T-helper 17 cell (primary cell): ENCODE results near the gene GLT8D2. TPM values are rescaled to one million over a fixed set of nuclear protein-coding genes. Genes with fewer than 3 reads are reported as not detected.
A peak's percentile ranks its signal among the peaks of the same experiment; 100 is the strongest.

Source experiments
- ATAC-seq: fragments of 150-1000 bp; cut with Tn5 transposase; 2 replicates; pipeline ENCODE4 v1.10.0; 2021; ENCODE audit warnings: mild to moderate bottlenecking, moderate library complexity
- DNase-seq, 3 donors: peaks; one replicate each; pipeline versions ENCODE4 v3.0.0 to v3.0.0-alpha.2; 2020 to 2021
- H3K9me3 ChIP-seq: one replicate; pipeline ENCODE4 v1.7.0; 2013; ENCODE audit warnings: low read length, mild to moderate bottlenecking; ENCODE audit not compliant: control insufficient read depth, poor library complexity, severe bottlenecking
- H3K27ac Mint-ChIP-seq: one replicate; pipeline ENCODE4 v1.8.0; 2022; ENCODE audit warnings: mild to moderate bottlenecking, moderate library complexity, mixed read lengths
- H3K27me3 Mint-ChIP-seq: one replicate; pipeline ENCODE4 v1.8.0; 2022; ENCODE audit warnings: mixed read lengths
- H3K36me3 Mint-ChIP-seq: one replicate; pipeline ENCODE4 v1.8.0; 2022; ENCODE audit warnings: low read depth, mixed read lengths
- H3K4me1 Mint-ChIP-seq: one replicate; pipeline ENCODE4 v1.8.0; 2022; ENCODE audit warnings: mild to moderate bottlenecking, mixed read lengths
- H3K4me3 Mint-ChIP-seq: one replicate; pipeline ENCODE4 v1.8.0; 2022; ENCODE audit warnings: mild to moderate bottlenecking, moderate library complexity, mixed read lengths
- total RNA-seq, 4 donors: library from RNA in 2 of 4; stranded (reverse) in 2 of 4; gene quantifications; one replicate each; pipeline ENCODE4 v1.2.3 and lab custom pipeline; 2022 to 2026

The GLT8D2 gene
- total RNA-seq, 2 donors from 2014 or later = not detected

DNA sequence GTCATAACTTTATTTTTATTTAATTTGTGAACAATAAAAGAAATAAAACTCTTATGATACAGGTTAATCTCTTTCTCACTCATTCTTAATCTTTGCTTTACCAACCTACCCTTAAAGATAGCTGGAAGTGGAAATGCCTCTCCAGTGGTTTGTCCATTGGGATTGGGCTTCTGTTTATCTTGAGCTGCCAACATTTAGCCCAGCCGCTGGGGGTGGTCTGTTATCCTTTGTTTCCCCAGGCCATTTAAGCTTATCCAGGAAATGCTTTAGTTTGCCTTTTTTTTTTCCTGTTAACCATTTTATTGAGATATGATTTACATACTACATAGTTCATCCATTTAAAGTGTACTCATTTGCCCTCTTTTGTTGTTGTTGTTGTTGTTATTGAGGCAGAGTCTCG is 76.1 kb downstream of the GLT8D2 start:
- no peaks in the 10 kb centered on the region for H3K9me3 ChIP-seq
- H3K27ac Mint-ChIP-seq = no peak overlapping the region
- peaks cover 6% of the 10 kb centered on the region for H3K36me3 Mint-ChIP-seq
- no peak overlapping the region for H3K4me3 Mint-ChIP-seq
- no peak for ATAC-seq
- DNase-seq = no peak
- peaks cover 31% of the 10 kb centered on the region for H3K4me1 Mint-ChIP-seq
- H3K27me3 Mint-ChIP-seq = no peaks in the 10 kb centered on the region

DNA sequence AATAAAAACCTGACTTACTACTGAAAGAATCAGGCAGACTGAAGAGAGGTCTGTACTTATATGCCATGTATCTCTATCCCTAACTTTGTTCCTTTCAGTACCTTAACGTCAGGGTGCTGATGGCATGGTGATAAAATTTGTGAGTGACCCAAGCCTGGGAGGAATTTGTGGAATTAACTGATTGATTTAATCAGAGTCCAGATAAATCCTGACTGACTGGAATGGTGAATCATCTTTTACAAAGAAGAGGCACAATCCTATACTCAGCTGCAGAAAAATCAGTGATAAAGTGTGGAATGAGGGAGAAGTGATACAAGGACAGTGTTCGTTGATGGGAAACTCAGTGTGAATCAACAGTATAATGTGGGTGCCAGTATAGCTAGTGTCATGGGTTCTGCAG is 80.6 kb downstream of the GLT8D2 start:
- no peak overlapping the region for H3K4me3 Mint-ChIP-seq
- H3K27ac Mint-ChIP-seq = no peak overlapping the region
- peaks cover 7% of the 10 kb centered on the region for H3K36me3 Mint-ChIP-seq
- peaks cover 54% of the 10 kb centered on the region for H3K4me1 Mint-ChIP-seq
- ATAC-seq = no peak
- H3K9me3 ChIP-seq = no peaks in the 10 kb centered on the region
- DNase-seq = no peak
- no peaks in the 10 kb centered on the region for H3K27me3 Mint-ChIP-seq

DNA sequence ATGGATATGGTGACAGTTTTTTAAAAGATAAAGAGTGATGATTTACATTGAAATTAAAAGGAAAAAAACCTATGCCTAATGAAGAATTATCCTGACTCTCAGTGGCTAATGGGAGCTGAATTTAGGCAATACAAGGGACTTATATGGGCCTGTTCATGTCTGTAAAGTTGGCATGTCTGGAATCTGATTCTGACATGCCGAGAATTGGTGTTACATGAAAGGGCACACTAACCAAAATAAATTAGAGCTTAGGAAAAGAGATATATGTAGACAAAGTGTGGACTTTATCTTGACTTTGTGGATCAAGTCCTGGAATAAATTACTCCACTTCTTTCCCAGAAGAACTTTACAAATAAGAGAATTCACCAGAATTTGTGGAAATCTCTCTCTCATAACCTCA is 83.3 kb downstream of the GLT8D2 start:
- H3K4me1 Mint-ChIP-seq = peaks cover 45% of the 10 kb centered on the region

DNA sequence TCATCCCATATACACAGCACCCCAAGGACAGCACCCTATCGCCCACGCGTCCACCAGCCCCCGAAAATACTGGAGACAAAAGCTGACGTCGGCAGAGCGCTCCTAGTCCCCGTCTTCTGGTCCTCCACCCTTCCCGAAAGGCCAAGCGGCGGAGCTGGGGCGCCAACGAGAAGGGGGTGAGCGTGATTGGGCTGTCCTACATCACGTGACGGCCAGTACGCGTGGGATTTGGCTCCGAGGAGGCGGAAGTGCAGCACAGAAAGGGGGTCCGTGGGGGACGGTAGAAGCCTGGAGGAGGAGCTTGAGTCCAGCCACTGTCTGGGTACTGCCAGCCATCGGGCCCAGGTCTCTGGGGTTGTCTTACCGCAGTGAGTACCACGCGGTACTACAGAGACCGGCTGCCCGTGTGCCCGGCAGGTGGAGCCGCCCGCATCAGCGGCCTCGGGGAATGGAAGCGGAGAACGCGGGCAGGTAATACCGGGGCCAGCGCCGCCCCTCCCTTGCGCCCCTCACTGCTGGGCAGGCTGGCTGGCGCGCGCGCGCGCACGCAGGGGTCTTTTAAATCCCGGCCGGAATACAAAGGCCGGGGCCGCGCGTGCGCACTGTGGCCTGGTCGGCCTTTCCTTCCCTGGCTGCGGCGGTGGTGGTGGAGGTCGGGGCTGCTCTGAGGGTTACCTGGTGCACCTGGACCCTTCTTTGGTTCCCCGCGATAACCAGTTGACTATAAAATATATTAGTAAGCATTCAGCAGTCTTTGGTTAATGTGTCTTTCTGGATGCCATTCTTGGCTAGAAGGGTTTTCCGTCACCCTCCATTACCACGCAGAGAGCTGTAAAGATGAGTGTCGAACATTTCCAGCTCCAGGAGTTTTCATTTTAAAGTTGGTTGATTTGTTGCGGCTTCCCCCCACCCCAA is 84.1 kb downstream of the GLT8D2 start, which contains the start of gene TDG:
Gene TDG, plus strand, starts transcription at position 283 of the 915 bp plus-strand sequence. Its CDS starts 166 bp downstream, at position 449.
- peak; percentile 94 for ATAC-seq

More for the DNA sequence above, 83.3 kb downstream of the GLT8D2 start:
- peak overlapping the region; percentile 99 for H3K27ac Mint-ChIP-seq
- no peaks in the 10 kb centered on the region for H3K9me3 ChIP-seq
- H3K4me3 Mint-ChIP-seq = peak overlapping the region; percentile 96
- peaks cover 7% of the 10 kb centered on the region for H3K36me3 Mint-ChIP-seq
- ATAC-seq (no peak), DNase-seq (no peak)
- H3K27me3 Mint-ChIP-seq = no peaks in the 10 kb centered on the region

DNA sequence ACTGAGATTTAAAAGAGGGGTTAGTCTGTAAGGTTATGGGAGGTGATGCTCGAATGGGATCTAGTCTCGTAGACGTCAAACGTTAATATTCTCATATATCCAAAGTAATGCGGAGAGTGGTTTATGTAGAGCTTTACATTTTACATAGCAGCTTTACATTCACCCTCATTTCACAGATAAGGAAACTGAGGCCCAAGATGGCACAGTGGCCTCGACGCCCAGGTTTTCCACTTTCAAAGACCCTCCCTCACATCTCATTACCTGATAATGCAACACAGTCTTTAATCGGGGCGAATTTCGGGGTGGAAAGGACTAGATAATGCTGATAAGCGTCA is 84.8 kb downstream of the GLT8D2 start:
- ATAC-seq = no peak
- DNase-seq = no peak

More for the DNA sequence above, 84.1 kb downstream of the GLT8D2 start, which contains the start of gene TDG:
- H3K9me3 ChIP-seq = no peaks in the 10 kb centered on the region
- H3K4me1 Mint-ChIP-seq = peaks cover 40% of the 10 kb centered on the region
- H3K36me3 Mint-ChIP-seq = peaks cover 4% of the 10 kb centered on the region
- no peaks in the 10 kb centered on the region for H3K27me3 Mint-ChIP-seq
- peak within 1 kb of the TSS; percentile 99 for H3K27ac Mint-ChIP-seq
- H3K4me3 Mint-ChIP-seq = peak within 1 kb of the TSS; percentile 96
- peak; percentile 89 to 94 (median 93) for DNase-seq

DNA sequence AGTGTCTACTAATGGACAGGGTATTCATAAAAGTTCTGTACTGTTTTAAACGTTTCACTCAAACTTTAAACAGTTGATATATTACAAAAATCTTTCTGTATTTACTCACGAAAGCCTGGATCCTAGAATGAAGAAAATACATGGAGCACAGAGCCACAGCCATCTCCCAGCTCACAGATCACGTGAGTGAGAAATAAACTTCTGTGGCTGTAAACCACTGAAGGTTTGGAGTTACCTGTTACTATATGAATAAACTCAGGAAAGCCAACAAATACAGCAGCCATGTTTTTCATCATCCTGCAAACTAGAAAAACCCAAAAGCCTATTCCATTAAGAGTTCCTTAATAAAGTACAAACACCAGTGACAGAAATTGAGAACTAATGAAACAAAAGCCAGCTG is 85.2 kb downstream of the GLT8D2 start:
- no peaks in the 10 kb centered on the region for H3K9me3 ChIP-seq
- DNase-seq = no peak
- H3K4me3 Mint-ChIP-seq = peak overlapping the region; percentile 96
- no peaks in the 10 kb centered on the region for H3K27me3 Mint-ChIP-seq
- peak overlapping the region; percentile 99 for H3K27ac Mint-ChIP-seq
- H3K36me3 Mint-ChIP-seq = peaks cover 4% of the 10 kb centered on the region
- H3K4me1 Mint-ChIP-seq = peaks cover 38% of the 10 kb centered on the region
- no peak for ATAC-seq

More for the DNA sequence above, 84.8 kb downstream of the GLT8D2 start:
- Mint-ChIP-seq H3K36me3 (peaks cover 4% of the 10 kb centered on the region), H3K4me1 (peaks cover 39% of the 10 kb centered on the region), H3K27ac (peak overlapping the region; percentile 99), H3K4me3 (peak overlapping the region; percentile 96), H3K27me3 (no peaks in the 10 kb centered on the region)
- H3K9me3 ChIP-seq = no peaks in the 10 kb centered on the region

DNA sequence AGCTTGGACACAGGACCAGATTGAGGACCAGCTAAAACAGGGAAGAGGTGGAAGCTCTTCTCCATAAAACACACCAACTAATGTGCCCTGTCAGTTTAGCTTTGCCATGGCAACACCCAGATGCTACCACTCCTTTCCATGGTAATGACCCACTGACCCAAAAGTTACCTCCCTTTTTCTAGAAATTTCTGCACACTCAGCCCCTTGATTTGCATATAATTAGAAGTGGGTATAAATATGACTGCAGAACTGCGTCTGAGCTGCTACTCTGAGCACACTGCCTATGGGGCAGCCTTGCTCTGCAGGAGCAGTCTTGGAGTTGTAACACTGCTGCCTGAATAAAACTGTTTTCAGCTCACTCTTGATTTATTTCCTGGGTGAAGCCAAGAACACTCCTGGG is 87.5 kb downstream of the GLT8D2 start:
- DNase-seq = no peak
- Mint-ChIP-seq H3K27ac (no peak overlapping the region), H3K36me3 (peaks cover 4% of the 10 kb centered on the region), H3K4me3 (no peak overlapping the region), H3K4me1 (peaks cover 25% of the 10 kb centered on the region), H3K27me3 (no peaks in the 10 kb centered on the region)
- H3K9me3 ChIP-seq = no peaks in the 10 kb centered on the region
- ATAC-seq = no peak

DNA sequence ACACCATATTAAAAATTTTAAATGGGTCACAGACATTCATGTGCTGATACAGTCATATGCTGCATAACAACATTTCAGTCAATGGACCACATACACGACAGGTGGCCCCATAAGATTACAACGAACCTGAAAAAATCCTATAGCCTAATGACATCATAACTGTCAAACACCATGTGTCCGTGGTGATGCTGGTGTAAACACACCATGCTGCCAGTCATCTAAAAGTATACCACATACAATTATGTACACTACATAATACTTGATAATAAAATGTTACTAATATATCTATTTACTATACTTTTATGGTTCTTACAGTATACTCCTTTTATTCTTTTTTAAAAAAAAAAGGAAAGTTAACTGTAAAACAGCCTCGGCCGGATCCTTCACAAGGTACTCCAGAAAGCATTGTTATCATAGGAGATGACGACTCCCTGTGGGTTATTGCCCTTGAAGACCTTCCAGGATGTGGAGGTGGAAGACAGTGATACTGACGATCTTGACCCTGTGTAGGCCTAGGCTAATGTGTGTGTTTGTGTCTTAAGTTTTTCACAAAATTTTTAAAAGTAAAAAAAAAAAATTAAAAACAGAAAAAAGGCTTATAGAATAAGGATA is 89.3 kb downstream of the GLT8D2 start:
- no peaks in the 10 kb centered on the region for H3K9me3 ChIP-seq
- ATAC-seq (no peak), DNase-seq (no peak)
- Mint-ChIP-seq H3K36me3 (peaks cover 6% of the 10 kb centered on the region), H3K4me3 (no peak overlapping the region), H3K4me1 (peaks cover 27% of the 10 kb centered on the region), H3K27me3 (no peaks in the 10 kb centered on the region), H3K27ac (peak overlapping the region; percentile 60)

DNA sequence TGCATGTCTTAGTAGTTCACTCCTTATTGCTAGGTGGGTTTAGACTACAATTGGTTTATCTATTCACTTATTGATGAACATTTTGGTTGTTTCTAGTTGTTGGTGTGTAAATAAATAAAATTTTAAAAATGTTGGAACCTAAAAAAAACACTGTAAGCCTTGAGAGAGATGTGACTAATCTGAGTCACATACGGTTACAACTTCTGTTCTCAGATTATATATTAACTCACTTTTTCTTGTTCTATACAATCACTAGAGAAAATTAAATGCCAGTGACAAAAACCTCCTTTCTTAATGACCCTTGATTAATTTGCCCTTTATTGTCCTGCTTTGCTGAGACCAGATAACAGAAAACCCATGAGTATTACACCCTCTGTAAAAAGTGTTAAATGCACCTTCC is 91.4 kb downstream of the GLT8D2 start:
- DNase-seq (no peak), ATAC-seq (no peak)
- Mint-ChIP-seq H3K27ac (no peak overlapping the region), H3K4me1 (peaks cover 30% of the 10 kb centered on the region), H3K27me3 (no peaks in the 10 kb centered on the region), H3K4me3 (no peak overlapping the region), H3K36me3 (peaks cover 4% of the 10 kb centered on the region)
- no peaks in the 10 kb centered on the region for H3K9me3 ChIP-seq

DNA sequence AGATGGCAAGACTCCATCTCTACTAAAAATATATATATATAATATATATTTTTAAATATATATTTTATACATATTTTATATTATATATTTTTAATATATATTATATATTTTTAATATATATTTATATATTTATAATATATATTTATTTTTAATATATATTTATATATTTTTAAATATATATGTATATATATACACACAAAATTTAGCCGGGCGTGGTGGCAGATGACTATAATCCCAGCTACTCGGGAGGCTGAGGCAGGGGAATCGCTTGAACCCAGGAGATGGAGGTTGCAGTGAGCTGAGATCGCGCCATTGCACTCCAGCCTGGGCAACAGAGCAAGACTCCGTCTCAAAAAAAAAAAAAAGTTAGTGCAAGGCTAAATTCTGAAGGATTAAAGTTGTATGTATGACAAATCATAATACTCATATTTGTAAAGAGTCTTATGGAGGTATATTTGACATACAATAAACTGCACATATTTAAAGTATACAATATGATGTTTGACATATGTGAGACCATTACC is 92.1 kb downstream of the GLT8D2 start:
- H3K27me3 Mint-ChIP-seq = no peaks in the 10 kb centered on the region
- peak overlapping the region; percentile 97 for H3K27ac Mint-ChIP-seq
- DNase-seq (no peak), ATAC-seq (no peak)
- peaks cover 32% of the 10 kb centered on the region for H3K4me1 Mint-ChIP-seq
- H3K9me3 ChIP-seq = no peaks in the 10 kb centered on the region
- peaks cover 5% of the 10 kb centered on the region for H3K36me3 Mint-ChIP-seq
- peak overlapping the region; percentile 98 for H3K4me3 Mint-ChIP-seq

DNA sequence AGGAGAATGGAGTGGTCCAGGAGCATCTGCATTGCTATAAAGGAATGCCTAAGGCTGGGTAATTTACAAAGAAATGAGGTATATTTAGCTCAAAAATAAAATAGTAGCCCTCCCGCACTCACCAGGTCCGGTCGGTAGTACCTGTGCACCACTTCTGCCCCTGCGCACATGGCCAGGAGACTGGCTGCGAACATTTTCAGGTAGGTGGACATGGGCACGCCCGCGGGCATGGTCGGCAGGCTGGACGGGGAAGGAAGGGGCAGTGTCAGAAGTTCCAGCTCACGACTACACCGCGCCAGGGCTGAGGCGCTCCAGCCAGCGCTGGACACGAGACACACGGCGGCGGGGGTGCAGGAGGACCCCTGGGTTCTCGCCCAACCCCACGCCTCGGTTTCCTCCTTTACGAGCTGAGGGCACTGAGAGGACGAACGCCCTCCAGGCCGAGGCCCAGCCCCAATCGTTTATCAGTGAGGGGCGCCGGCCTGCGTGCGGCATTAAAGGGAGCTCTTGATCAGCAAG is 93.4 kb downstream of the GLT8D2 start:
- H3K36me3 Mint-ChIP-seq = peaks cover 9% of the 10 kb centered on the region
- H3K27me3 Mint-ChIP-seq = no peaks in the 10 kb centered on the region
- peaks cover 36% of the 10 kb centered on the region for H3K4me1 Mint-ChIP-seq
- no peak for DNase-seq
- peak overlapping the region; percentile 97 for H3K27ac Mint-ChIP-seq
- peak; percentile 2 for ATAC-seq
- H3K4me3 Mint-ChIP-seq = peak overlapping the region; percentile 98
- H3K9me3 ChIP-seq = no peaks in the 10 kb centered on the region

DNA sequence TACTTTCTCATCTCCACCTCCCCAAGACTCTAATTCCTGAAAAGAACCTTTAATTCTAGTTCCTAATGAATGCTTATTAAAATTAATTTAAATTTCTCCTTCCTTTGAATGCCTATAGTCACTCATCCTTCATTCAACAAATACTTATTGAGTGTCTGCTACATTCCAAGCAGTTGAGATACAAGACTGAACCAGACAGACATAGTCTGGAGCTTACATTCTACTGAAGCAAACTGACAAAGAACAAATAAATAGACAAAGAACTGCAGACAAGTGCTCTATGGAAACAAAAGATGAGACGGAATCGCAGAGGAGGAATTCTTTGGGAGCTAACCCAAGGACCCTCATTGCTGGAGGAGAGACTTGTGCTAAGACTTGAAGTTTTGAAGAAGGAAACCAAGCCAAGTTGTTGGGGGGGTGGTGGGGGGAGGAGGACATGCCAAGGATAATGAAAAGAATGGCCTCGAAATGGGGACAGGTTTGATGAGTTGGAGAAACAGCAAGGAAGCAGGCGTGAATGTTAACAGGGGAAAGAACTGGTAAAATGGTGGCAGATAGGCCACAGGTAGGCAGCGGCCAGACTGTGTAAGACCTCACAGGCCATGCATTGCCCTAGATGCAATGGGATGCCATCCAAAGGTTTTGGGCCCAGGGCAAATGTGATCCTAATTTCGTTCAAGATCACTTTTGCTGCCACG is 94.0 kb downstream of the GLT8D2 start:
- ATAC-seq = no peak
- peaks cover 36% of the 10 kb centered on the region for H3K4me1 Mint-ChIP-seq
- H3K27ac Mint-ChIP-seq = peak overlapping the region; percentile 97
- H3K36me3 Mint-ChIP-seq = peaks cover 9% of the 10 kb centered on the region
- H3K27me3 Mint-ChIP-seq = no peaks in the 10 kb centered on the region
- H3K4me3 Mint-ChIP-seq = peak overlapping the region; percentile 98
- no peaks in the 10 kb centered on the region for H3K9me3 ChIP-seq
- no peak for DNase-seq

DNA sequence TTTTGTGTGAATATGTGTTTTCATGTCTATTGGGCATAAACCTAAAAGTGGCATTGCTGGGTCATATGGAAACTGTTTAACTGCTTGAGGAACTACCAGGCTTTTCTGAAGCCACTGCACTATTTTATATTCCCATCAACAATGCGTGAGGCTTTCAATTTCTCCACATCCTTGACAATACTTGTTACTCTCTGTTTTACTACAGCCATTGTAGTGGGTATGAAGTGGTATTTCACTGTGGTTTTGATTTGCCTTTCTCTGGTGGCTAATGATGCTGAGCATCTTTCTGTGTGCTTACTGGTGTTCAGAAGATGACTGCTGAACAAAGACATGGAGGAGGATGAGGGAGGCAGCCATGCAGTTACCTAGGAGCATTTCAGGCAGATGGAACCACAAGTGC is 97.5 kb downstream of the GLT8D2 start:
- no peak for ATAC-seq
- peaks cover 42% of the 10 kb centered on the region for H3K4me1 Mint-ChIP-seq
- peak overlapping the region; percentile 93 for H3K27ac Mint-ChIP-seq
- H3K4me3 Mint-ChIP-seq = peak overlapping the region; percentile 39
- DNase-seq = no peak
- H3K9me3 ChIP-seq = no peaks in the 10 kb centered on the region
- H3K36me3 Mint-ChIP-seq = peaks cover 12% of the 10 kb centered on the region
- no peaks in the 10 kb centered on the region for H3K27me3 Mint-ChIP-seq
